Measurements from ENCODE around the gene BPIFB4.
"Not testable (repeated sequence)": the region's sequence is repeated elsewhere in the genome, so short reads cannot be mapped to it uniquely, and the experiment has no call there.

Gene BPIFB4

DNA sequence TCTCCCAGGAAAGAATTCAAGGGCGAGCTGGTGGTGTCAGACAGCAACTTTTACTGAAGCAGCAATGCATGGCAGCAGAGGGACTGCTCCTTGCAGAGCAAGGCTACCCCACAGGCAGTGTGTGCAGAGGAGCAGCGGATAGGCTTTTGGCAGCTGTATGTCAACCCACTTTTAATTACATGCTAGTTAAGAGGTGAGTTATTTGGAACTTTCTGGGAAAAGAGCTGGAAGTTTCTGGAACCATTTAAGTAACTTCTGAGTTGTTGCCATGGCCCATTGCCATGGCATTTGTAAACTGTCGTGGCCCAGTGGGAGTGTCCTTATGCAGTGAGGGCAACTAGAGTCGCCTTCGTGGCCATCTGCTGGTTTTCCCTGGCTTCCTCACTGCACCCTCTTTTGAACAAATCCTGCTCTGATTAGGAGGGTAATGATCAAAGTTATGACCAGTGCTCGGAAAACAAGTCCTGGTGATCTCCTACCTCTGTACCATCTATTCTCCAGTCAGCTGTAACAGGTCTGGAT lies 34.0 kb downstream of the BPIFB4 start:
- H3K4me3 ChIP-seq (ENCODE audit: low read depth, low read length) = no peak overlapping the region
- TF ChIP-seq, protein P1, sequence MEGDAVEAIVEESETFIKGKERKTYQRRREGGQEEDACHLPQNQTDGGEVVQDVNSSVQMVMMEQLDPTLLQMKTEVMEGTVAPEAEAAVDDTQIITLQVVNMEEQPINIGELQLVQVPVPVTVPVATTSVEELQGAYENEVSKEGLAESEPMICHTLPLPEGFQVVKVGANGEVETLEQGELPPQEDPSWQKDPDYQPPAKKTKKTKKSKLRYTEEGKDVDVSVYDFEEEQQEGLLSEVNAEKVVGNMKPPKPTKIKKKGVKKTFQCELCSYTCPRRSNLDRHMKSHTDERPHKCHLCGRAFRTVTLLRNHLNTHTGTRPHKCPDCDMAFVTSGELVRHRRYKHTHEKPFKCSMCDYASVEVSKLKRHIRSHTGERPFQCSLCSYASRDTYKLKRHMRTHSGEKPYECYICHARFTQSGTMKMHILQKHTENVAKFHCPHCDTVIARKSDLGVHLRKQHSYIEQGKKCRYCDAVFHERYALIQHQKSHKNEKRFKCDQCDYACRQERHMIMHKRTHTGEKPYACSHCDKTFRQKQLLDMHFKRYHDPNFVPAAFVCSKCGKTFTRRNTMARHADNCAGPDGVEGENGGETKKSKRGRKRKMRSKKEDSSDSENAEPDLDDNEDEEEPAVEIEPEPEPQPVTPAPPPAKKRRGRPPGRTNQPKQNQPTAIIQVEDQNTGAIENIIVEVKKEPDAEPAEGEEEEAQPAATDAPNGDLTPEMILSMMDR (IDR thresholded peaks at IDR 0.05; ENCODE audit: insufficient read depth, low read length, missing control alignments) = no peak
- no peak for DNase-seq (ENCODE audit: low read depth, low spot score)
- ChIA-PET CTCF (no interaction called here), POLR2A (no interaction called here)

DNA sequence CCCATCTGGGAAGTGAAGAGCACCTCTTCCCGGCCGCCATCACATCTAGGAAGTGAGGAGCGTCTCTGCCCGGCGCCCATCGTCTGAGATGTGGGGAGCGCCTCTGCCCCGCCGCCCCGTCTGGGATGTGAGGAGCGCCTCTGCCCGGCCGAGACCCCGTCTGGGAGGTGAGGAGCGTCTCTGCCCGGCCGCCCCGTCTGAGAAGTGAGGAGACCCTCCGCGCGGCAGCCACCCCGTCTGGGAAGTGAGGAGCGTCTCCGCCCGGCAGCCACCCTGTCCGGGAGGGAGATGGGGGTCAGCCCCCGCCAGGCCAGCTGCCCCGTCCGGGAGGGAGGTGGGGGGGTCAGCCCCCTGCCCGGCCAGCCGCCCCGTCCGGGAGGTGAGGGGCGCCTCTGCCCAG lies 36.1 kb downstream of the BPIFB4 start:
- H3K4me3 ChIP-seq (ENCODE audit: low read depth, low read length); DNase-seq (ENCODE audit: low read depth, low spot score); CTCF ChIA-PET; POLR2A ChIA-PET: not testable (repeated sequence)

DNA sequence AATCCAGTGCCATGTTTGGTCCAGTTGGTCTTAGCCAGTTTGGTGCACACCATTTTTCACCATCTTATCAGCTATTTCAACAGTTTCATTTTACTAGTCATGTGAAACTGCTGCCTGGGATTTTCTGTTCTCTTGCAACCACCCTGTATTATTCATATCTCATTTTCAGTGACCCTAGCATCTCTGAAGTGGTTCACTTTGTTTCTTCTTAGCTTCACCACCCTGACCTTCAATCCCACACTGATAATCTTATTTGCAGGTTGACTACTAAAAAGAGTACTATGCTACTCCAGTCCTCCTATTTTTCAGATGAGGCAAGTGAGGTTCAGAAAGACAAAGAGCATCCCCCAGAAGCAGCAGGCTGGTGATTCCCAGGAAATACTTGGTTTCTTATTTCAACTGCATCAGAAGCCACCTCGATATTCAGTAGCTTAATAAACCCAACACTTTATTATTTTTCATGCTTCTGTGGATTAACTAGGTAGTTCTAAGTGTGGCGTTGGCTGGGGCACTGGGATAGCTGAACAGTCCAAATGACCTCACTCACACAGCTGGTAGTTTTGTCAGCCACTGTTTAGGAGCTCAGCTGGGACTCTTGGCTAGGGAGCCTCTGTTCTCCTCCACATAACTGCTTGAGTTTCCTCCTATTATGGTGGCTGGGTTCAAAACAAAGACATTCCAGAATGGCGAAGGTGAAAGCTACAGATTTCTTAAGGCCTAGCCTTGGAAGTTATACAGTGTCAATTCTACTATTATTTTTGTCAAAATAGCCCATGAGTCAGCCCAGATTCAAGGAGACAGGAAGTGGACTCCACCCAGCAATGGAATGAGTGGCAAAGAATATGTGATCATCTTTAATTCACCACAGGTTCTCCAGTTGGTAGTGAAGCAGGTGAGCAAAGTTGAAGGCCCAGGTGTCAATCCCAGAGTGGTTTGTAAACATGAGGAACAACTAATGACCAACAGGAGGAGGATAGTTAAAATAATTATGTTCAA lies 40.6 kb downstream of the BPIFB4 start:
- TF ChIP-seq, protein P1 (IDR thresholded peaks at IDR 0.05; ENCODE audit: insufficient read depth, low read length, missing control alignments) = no peak
- DNase-seq (ENCODE audit: low read depth, low spot score) = no peak
- CTCF ChIA-PET = no interaction called here
- POLR2A ChIA-PET = no interaction called here
- H3K4me3 ChIP-seq (ENCODE audit: low read depth, low read length) = no peak overlapping the region

DNA sequence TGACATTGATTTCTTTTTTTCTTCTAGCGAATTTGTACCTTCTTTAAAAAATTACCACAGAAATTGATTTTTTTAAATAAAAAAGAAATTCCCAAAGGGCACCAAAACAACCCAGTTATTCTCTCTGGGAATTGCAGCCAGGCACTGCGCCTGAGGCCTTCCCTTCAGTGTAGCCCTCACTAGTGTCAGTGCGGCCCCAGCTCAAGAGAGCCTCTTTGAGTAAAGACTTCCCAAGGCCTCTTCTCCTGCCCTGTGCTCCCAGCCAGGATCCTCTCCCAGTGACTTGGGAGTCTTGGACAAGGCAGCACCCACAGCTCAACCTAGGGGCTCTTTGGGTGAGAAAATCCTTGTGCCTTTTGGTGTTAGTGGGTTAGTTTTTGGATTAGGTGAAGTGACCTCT lies 41.5 kb downstream of the BPIFB4 start:
- POLR2A ChIA-PET = no interaction called here
- CTCF ChIA-PET = no interaction called here
- no peak overlapping the region for H3K4me3 ChIP-seq (ENCODE audit: low read depth, low read length)
- DNase-seq (ENCODE audit: low read depth, low spot score) = no peak
- TF ChIP-seq, protein P1 (IDR thresholded peaks at IDR 0.05; ENCODE audit: insufficient read depth, low read length, missing control alignments) = no peak

DNA sequence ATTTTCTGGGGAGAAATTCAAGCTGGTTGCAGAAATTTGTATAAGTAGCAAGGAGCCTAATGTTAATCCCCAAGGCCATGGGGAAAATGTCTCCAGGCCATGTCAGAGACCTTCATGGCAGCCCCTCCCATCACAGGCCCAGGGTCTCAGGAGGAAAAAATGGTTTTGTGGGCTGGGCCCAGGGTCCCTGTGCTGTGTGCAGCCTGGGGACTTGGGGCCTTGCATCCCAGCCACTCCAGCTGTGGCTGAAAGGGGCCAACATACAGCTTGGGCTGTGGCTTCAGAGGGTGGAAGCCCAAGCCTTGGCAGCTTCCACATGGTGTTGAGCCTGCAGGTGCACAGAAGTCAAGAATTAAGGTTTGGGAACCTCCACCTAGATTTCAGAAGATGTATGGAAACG lies 42.9 kb downstream of the BPIFB4 start:
- POLR2A ChIA-PET; CTCF ChIA-PET; DNase-seq (ENCODE audit: low read depth, low spot score); H3K4me3 ChIP-seq (ENCODE audit: low read depth, low read length): not testable (repeated sequence)

DNA sequence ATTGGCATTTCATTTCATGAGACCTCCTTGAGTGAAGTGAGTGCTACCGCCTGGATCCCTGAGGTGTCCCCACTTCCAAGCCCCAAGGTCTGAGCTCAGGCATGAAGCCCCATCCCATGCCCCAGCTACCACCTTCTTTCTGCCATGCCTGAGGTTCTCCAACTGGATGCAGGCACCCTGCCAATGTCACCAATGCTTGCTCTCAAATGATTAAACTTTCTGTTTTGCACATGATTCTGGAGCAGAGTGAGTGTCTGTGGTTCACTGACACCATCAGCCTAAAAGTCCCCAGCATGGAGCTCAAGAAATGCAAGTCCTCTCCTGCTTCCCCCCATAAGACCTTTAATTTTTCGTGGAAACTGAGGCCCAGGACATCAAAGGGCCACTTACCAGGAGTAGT lies 44.8 kb downstream of the BPIFB4 start:
- ChIA-PET POLR2A (no interaction called here), CTCF (no interaction called here)
- H3K4me3 ChIP-seq (ENCODE audit: low read depth, low read length) = no peak overlapping the region
- TF ChIP-seq, protein P1 (IDR thresholded peaks at IDR 0.05; ENCODE audit: insufficient read depth, low read length, missing control alignments) = no peak
- no peak for DNase-seq (ENCODE audit: low read depth, low spot score)

DNA sequence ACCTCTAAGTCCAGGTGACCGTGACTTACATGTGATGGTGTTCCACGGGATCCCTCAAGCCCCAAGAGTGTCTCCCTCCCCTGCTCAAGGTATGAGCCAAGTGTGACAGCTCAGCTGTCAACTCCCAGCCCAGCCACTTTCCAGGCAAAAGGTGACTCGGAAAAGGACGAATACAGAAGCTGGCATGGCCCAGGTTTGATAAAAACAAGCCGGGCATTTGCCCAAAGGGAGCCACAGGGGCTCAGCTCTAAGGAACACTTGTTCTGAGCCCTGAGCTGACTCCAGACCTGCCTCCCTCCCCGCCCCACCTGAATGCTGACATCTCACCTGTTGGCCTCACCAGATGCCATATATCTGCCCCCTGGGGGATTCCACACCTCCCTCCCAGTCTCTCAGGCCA lies 45.6 kb downstream of the BPIFB4 start:
- POLR2A ChIA-PET = no interaction called here
- TF ChIP-seq, protein P1 (IDR thresholded peaks at IDR 0.05; ENCODE audit: insufficient read depth, low read length, missing control alignments) = no peak
- DNase-seq (ENCODE audit: low read depth, low spot score) = no peak
- no peak overlapping the region for H3K4me3 ChIP-seq (ENCODE audit: low read depth, low read length)
- CTCF ChIA-PET = no interaction called here
